Heart right ventricle (tissue), 16 donors: Measurements from ENCODE around the gene ZSCAN10. TPM values are rescaled to one million over a fixed set of nuclear protein-coding genes. Genes with fewer than 3 reads are reported as not detected.

Source experiments
- ATAC-seq, 8 donors: fragments of 200-7000 bp; cut with Tn5 transposase; one replicate each; pipeline ENCODE4 v1.9.1; 2020; ENCODE audit warnings: mild to moderate bottlenecking in 8 of 8, moderate library complexity in 8 of 8, moderate number of reproducible peaks in 1 of 8
- DNase-seq, 2 donors: peaks; one replicate each; pipeline ENCODE4 v3.0.0-alpha.2; 2020
- H3K27ac ChIP-seq, 10 donors: fragments of 200-600 bp; sonication (generic) in 2 of 10; one replicate each; pipeline versions ENCODE4 v1.5.0 to v1.8.0; 2020 to 2022; ENCODE audit warnings: mild to moderate bottlenecking in 3 of 10
- H3K27me3 ChIP-seq, 7 donors: fragments of 200-600 bp; one replicate each; pipeline ENCODE4 v1.8.0; 2021 to 2022; ENCODE audit warnings: mild to moderate bottlenecking in 2 of 7
- H3K36me3 ChIP-seq, 9 donors: fragments of 200-600 bp; sonication (generic) in 1 of 9; one replicate each; pipeline versions ENCODE4 v1.5.0 to v1.8.0; 2020 to 2022; ENCODE audit warnings: mild to moderate bottlenecking in 2 of 9
- H3K4me1 ChIP-seq, 9 donors: fragments of 200-600 bp; sonication (generic) in 1 of 9; one replicate each; pipeline versions ENCODE4 v1.5.0 to v1.8.0; 2020 to 2022; ENCODE audit warnings: mild to moderate bottlenecking in 4 of 9
- H3K4me3 ChIP-seq, 10 donors: fragments of 200-600 bp; sonication (generic) in 2 of 10; one replicate each; pipeline versions ENCODE4 v1.5.0 to v1.8.0; 2020 to 2022; ENCODE audit warnings: mild to moderate bottlenecking in 7 of 10, moderate library complexity in 2 of 10
- H3K9me3 ChIP-seq, 11 donors: fragments of 200-600 bp in 10 of 11; sonication (generic) in 2 of 11; one replicate each; pipeline versions ENCODE4 v1.5.0 to v1.8.0; 2013 to 2022; ENCODE audit warnings: mild to moderate bottlenecking in 2 of 11, control low read depth in 1 of 11, moderate library complexity in 1 of 11
- WGBS, 2 donors: extraction: QIAGEN DNeasy Blood & Tissue Kit; methylation state at CpG; one replicate each; pipeline ENCODE4 v1.1.7; 2013; ENCODE audit warnings: inconsistent platforms in 1 of 2; 5-methylcytosine and 5-hydroxymethylcytosine counted together
- intact Hi-C, 10 donors: fragments of 100-400 bp; cut with DNase I; formaldehyde crosslinking; loops; one replicate each; pipeline versions ENCODE4 v1.11.1 to v1.14.2; 2022
- polyA plus RNA-seq, 2 donors: library from polyadenylated mRNA; stranded (reverse); fragments of 200-250 nt; gene quantifications; one replicate each; pipeline ENCODE4 v1.2.3, GENCODE V29; 2013
- total RNA-seq, 10 donors: library from RNA; stranded (reverse); fragmentation: NEBNext Ultra II Directional in 3 of 10; extraction: Animal tissue kit (Norgen Biotek cat#: 25700) in 3 of 10; gene quantifications; one replicate each; pipeline versions ENCODE4 v1.2.1 to v1.2.4, GENCODE V29; 2021 to 2023
- TF ChIP-seq, protein P1 (sequence below), 9 donors: fragments of 200-600 bp; sonication (generic) in 2 of 9; IDR thresholded peaks; one replicate each; pipeline versions ENCODE4 v1.5.0 to v1.8.0; 2021 to 2022; ENCODE audit warnings: antibody characterized with exemption in 9 of 9, mild to moderate bottlenecking in 5 of 9, moderate library complexity in 1 of 9
- donor health status: Arrhythmogenic right ventricular cardiomyopathy.
- donor health status: ischemic (EF 13 %, LVEDD 7.1; RV severe dilation, severe dysfunction).
- donor health status: healthy with polysubstance abuse.
- donor health status: DM: no; HTN: yes; CAD: no.
- donor health status: DM: no; HTN: no; CAD: no.
- donor health status: ischemic (EF 25% LVEDD 6.9; RV normal size, moderate dysfunction).
- donor health status: ischemic (EF 25% LVEDD 5.7; RV mildly dilated, moderate dysfunction).
- donor health status: healthy.
- donor health status: DM: yes; HTN: yes; CAD: no.
- donor health status: Ischemic cardiomyopathy.
- donor health status: ischemic (EF 35%, LVEDD 5.7; RV mildly dilated, moderate dysfunction).
- donor health status: nonischemic (EF 11% LVEDD 7.7; RV severe dilation, severe dysfunction).
- donor health status: DM: yes; HTN: yes; CAD: no.
- donor health status: PGD.
- donor health status: ischemic (EF 29% LVEDD 5.4; RV normal size, mild dysfunction).
- donor health status: nonischemic (EF 23%, LVEDD 6.1; RV moderate dilation, normal function).

Gene ZSCAN10
- total and polyA plus RNA-seq, 12 donors = 0.01 to 0.07 TPM; not detected in 10

DNA sequence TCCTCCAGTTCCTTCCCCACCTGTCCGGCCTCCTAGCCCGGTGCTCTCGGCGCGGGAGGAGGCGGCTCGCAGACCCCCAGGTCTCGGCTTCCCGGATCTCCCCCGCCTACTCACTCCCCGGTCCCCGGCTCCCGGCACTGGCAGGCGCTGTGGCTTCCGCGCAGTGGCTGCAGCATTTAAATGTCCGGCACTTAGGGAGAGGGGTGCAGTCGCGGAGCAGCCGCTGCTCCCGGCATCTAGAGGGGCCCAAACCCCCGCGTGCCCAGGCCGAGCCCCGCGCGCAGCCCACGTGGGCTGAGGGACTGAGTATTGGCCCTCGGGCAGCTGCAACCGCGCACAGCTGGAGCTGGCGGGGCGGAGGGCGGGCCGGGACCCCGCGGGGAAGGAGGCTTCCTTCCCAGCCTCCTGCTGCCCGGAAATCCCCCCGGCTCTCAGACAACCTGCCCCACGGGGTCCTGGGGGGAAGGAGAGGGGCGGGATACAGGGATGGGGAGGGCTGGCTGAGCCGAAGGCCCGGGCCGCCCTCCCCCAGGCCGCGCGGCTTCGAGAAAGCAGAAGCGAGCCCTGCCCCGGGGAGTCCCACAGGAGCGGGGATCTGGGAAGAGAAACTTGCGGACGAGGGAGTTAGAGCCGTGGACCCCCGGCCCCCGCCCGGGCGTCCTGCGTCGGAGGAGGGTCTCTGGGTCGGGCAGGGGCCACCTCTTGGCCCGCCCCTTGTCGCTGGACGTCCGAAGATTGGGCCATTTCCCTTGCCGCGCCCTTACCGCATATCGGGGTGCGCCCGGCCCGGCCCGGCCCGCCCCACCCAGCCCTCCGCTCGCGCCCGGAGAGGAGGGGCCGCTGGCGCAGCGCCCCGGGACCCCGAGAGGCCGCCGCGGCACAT is 53.1 kb downstream of the ZSCAN10 start, which contains the start of gene MMP25:
MMP25 (plus strand) TSS at position 804 of the 883 bp plus-strand sequence. CDS start 357 bp downstream, outside the sequence.
- ATAC-seq (peak; percentile 29 to 59 (median 42)), DNase-seq (no peak)
- Histone ChIP-seq H3K4me1 (peaks cover 13 to 26% (median 19%) of the 10 kb centered on the region in 9 donors), H3K36me3 (no peaks in the 10 kb centered on the region), H3K27ac (peak within 1 kb of the TSS in 4 of 10 donors; percentile 17 to 84 (median 49)), H3K27me3 (peaks cover 6 to 95% (median 80%) of the 10 kb centered on the region in 7 donors), H3K9me3 (no peaks in the 10 kb centered on the region), H3K4me3 (peak within 1 kb of the TSS; percentile 15 to 65 (median 55))
- WGBS, 2 donors = 0% methylated on average over 69 to 86 of the region's 86 CpGs
- intact Hi-C loops = no loop called here
- TF ChIP-seq, protein P1, sequence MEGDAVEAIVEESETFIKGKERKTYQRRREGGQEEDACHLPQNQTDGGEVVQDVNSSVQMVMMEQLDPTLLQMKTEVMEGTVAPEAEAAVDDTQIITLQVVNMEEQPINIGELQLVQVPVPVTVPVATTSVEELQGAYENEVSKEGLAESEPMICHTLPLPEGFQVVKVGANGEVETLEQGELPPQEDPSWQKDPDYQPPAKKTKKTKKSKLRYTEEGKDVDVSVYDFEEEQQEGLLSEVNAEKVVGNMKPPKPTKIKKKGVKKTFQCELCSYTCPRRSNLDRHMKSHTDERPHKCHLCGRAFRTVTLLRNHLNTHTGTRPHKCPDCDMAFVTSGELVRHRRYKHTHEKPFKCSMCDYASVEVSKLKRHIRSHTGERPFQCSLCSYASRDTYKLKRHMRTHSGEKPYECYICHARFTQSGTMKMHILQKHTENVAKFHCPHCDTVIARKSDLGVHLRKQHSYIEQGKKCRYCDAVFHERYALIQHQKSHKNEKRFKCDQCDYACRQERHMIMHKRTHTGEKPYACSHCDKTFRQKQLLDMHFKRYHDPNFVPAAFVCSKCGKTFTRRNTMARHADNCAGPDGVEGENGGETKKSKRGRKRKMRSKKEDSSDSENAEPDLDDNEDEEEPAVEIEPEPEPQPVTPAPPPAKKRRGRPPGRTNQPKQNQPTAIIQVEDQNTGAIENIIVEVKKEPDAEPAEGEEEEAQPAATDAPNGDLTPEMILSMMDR (IDR thresholded peaks at IDR 0.05) = no peak

DNA sequence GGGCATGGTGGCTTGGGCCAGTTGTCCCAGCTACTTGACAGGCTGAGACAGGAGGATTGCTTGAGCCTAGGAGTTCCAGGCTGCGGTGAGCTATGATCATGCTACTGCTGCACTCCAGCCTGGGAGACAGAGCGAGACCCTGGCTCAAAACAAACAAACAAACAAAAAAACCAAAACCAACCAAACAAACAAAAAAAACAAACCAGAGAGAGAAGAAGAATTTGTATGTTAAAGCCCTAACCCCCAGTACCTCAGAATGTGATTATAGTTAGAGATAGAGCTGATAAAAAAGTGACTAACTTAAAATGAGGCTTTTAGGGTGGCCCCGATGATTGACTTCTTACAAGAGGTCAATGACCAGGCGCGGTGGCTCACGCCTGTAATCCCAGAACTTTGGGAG is 54.4 kb downstream of the ZSCAN10 start:
- H3K27me3 ChIP-seq = peaks cover 6 to 98% (median 90%) of the 10 kb centered on the region in 7 donors
- H3K27ac ChIP-seq = no peak overlapping the region
- TF ChIP-seq, protein P1 (IDR thresholded peaks at IDR 0.05) = no peak
- ATAC-seq (no peak), DNase-seq (no peak)
- no peaks in the 10 kb centered on the region for H3K36me3 ChIP-seq
- H3K4me1 ChIP-seq = peaks cover 13 to 26% (median 19%) of the 10 kb centered on the region in 9 donors
- 89 to 92% methylated on average over 6 of the region's 6 CpGs for WGBS, 2 donors
- intact Hi-C loops = no loop called here
- peak overlapping the region in 1 of 10 donors; percentile 65 for H3K4me3 ChIP-seq
- no peaks in the 10 kb centered on the region for H3K9me3 ChIP-seq

DNA sequence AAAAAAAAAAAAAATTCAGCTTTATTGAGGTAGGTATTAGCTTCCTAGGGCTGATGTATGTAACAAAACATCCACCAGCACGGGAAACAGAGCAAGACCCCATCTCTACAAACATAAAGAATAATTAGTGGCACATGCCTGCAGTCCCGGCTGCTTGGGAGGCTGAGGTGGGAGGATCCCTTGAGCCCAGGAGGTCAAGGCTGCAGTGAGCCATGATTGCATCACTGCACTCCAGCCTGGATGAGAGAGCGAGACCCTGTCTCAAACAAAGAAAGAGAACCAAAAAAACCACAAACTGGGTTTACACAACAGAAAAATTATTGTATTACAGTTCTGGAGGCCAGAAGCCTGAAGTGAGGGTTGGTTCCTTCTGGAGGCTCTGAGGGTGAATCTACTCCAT is 56.7 kb downstream of the ZSCAN10 start:
- H3K9me3 ChIP-seq = no peaks in the 10 kb centered on the region
- intact Hi-C loops = no loop called here
- TF ChIP-seq, protein P1 (IDR thresholded peaks at IDR 0.05) = no peak
- no peak overlapping the region for H3K27ac ChIP-seq
- H3K36me3 ChIP-seq = no peaks in the 10 kb centered on the region
- peaks cover 13 to 25% (median 19%) of the 10 kb centered on the region in 9 donors for H3K4me1 ChIP-seq
- DNase-seq (no peak), ATAC-seq (no peak)
- H3K4me3 ChIP-seq = no peak overlapping the region
- WGBS, 2 donors = 92 to 93% methylated on average over 3 of the region's 3 CpGs
- peaks cover 6 to 100% (median 94%) of the 10 kb centered on the region in 7 donors for H3K27me3 ChIP-seq

DNA sequence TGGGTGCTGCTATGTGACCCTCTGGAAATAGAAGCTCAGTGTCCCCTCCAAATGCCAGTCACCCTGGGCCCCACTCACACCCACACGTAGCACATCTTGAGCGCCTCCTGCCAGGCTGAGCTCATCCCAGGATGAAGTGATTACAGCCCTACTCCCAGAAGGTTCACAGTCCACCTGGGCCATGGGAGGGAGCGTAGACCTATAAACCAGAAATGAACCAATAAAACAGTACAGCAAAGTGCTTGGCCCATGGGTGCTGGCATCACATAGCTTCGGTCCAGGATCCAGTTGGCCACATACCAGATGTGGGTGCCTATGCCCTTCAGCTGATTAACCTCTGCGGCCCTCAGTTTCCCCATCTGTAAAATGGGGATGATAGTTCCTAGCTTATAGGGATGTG is 60.2 kb downstream of the ZSCAN10 start:
- Histone ChIP-seq H3K36me3 (no peaks in the 10 kb centered on the region), H3K27ac (no peak overlapping the region), H3K9me3 (no peaks in the 10 kb centered on the region), H3K4me3 (no peak overlapping the region), H3K27me3 (peaks cover 16 to 98% (median 93%) of the 10 kb centered on the region in 7 donors), H3K4me1 (peaks cover 0 to 16% (median 7%) of the 10 kb centered on the region in 9 donors)
- ATAC-seq = no peak
- no peak for DNase-seq
- TF ChIP-seq, protein P1 (IDR thresholded peaks at IDR 0.05) = no peak
- intact Hi-C loops = loop anchor here in 1 of 10 donors (5.0 kb wide), 1 partner anchor 1433 kb away; the partner anchor contains the start of gene NMRAL1
- 81% methylated on average over 5 of the region's 5 CpGs for WGBS, 2 donors

Other genes starting within 250 kb of the ZSCAN10 start
- under 1 TPM in 1 of 10 donors, not detected in 9; 0.21 TPM for gene PRSS22, start 241.1 kb downstream of the ZSCAN10 start, total RNA-seq
- gene PRSS22, start 241.1 kb downstream of the ZSCAN10 start, polyA plus RNA-seq = not detected
- 10 to 100 TPM; 18.1 to 28.9 (median 21.9) TPM for gene FLYWCH2, start 216.1 kb downstream of the ZSCAN10 start, total RNA-seq
- gene FLYWCH2, start 216.1 kb downstream of the ZSCAN10 start, polyA plus RNA-seq = 10 to 100 TPM; 36.8 to 65.7 TPM
- gene FLYWCH1, start 187.4 kb downstream of the ZSCAN10 start, total RNA-seq = 10 to 100 TPM; 27.1 to 42.3 (median 32.8) TPM
- 10 to 100 TPM; 22.1 to 41.0 TPM for gene FLYWCH1, start 187.4 kb downstream of the ZSCAN10 start, polyA plus RNA-seq
- not detected for gene KREMEN2, start 135.0 kb downstream of the ZSCAN10 start, total RNA-seq
- not detected for gene KREMEN2, start 135.0 kb downstream of the ZSCAN10 start, polyA plus RNA-seq
- gene PAQR4, start 129.9 kb downstream of the ZSCAN10 start, total RNA-seq = 10 to 100 TPM in 1 of 10 donors, 1 to 10 TPM in 9; 3.7 to 13.8 (median 6.5) TPM
- 10 to 100 TPM in 1 of 2 donors, 1 to 10 TPM in 1; 8.2 to 17.9 TPM for gene PAQR4, start 129.9 kb downstream of the ZSCAN10 start, polyA plus RNA-seq
- gene PKMYT1, start 118.8 kb downstream of the ZSCAN10 start, total RNA-seq = 1 to 10 TPM in 2 of 10 donors, under 1 TPM in 7, not detected in 1; 0.34 to 4.2 (median 0.66) TPM
- gene PKMYT1, start 118.8 kb downstream of the ZSCAN10 start, polyA plus RNA-seq = 1 to 10 TPM; 1.4 to 3.7 TPM
- 1 to 10 TPM in 3 of 10 donors, under 1 TPM in 7; 0.19 to 1.5 (median 0.79) TPM for gene CLDN9, start 86.4 kb downstream of the ZSCAN10 start, total RNA-seq
- 1 to 10 TPM; 1.0 to 3.2 TPM for gene CLDN9, start 86.4 kb downstream of the ZSCAN10 start, polyA plus RNA-seq
- gene CLDN6, start 81.1 kb downstream of the ZSCAN10 start, total RNA-seq = under 1 TPM in 1 of 10 donors, not detected in 9; 0.28 TPM
- gene CLDN6, start 81.1 kb downstream of the ZSCAN10 start, polyA plus RNA-seq = under 1 TPM in 1 of 2 donors, not detected in 1; 0.03 TPM
- 100 to 1,000 TPM in 4 of 10 donors, 10 to 100 TPM in 6; 28.0 to 319 (median 92.3) TPM for gene TNFRSF12A, start 78.9 kb downstream of the ZSCAN10 start, total RNA-seq
- 100 to 1,000 TPM; 215 to 740 TPM for gene TNFRSF12A, start 78.9 kb downstream of the ZSCAN10 start, polyA plus RNA-seq
- gene HCFC1R1, start 75.4 kb downstream of the ZSCAN10 start, total RNA-seq = 10 to 100 TPM; 41.8 to 62.8 (median 55.8) TPM
- gene HCFC1R1, start 75.4 kb downstream of the ZSCAN10 start, polyA plus RNA-seq = 100 to 1,000 TPM in 1 of 2 donors, 10 to 100 TPM in 1; 71.8 to 370 TPM
- 10 to 100 TPM in 7 of 10 donors, 1 to 10 TPM in 3; 7.0 to 12.5 (median 10.4) TPM for gene THOC6, start 75.3 kb downstream of the ZSCAN10 start, total RNA-seq
- 10 to 100 TPM; 22.5 to 40.3 TPM for gene THOC6, start 75.3 kb downstream of the ZSCAN10 start, polyA plus RNA-seq
- not detected for gene BICDL2, start 62.4 kb downstream of the ZSCAN10 start, total RNA-seq
- gene BICDL2, start 62.4 kb downstream of the ZSCAN10 start, polyA plus RNA-seq = under 1 TPM in 1 of 2 donors, not detected in 1; 0.04 TPM
- gene MMP25, start 52.7 kb downstream of the ZSCAN10 start, total RNA-seq = 1 to 10 TPM in 5 of 10 donors, under 1 TPM in 5; 0.26 to 3.9 (median 1.2) TPM
- gene MMP25, start 52.7 kb downstream of the ZSCAN10 start, polyA plus RNA-seq = under 1 TPM; 0.30 to 0.95 TPM
- gene IL32, start 33.7 kb downstream of the ZSCAN10 start, total RNA-seq = 100 to 1,000 TPM in 1 of 10 donors, 10 to 100 TPM in 9; 23.4 to 204 (median 45.4) TPM
- 100 to 1,000 TPM in 1 of 2 donors, 10 to 100 TPM in 1; 80.6 to 116 TPM for gene IL32, start 33.7 kb downstream of the ZSCAN10 start, polyA plus RNA-seq
- 1 to 10 TPM; 5.8 to 9.0 (median 7.6) TPM for gene ZNF205, start 13.3 kb upstream of the ZSCAN10 start, total RNA-seq
- 10 to 100 TPM; 13.8 to 26.9 TPM for gene ZNF205, start 13.3 kb upstream of the ZSCAN10 start, polyA plus RNA-seq
- gene ZNF213, start 35.7 kb upstream of the ZSCAN10 start, total RNA-seq = 1 to 10 TPM; 5.9 to 9.2 (median 7.7) TPM
- gene ZNF213, start 35.7 kb upstream of the ZSCAN10 start, polyA plus RNA-seq = 10 to 100 TPM in 1 of 2 donors, 1 to 10 TPM in 1; 6.9 to 10.1 TPM
- not detected for gene OR1F1, start 88.9 kb upstream of the ZSCAN10 start, total RNA-seq
- gene OR1F1, start 88.9 kb upstream of the ZSCAN10 start, polyA plus RNA-seq = not detected
- gene ZNF200, start 135.9 kb upstream of the ZSCAN10 start, total RNA-seq = 1 to 10 TPM; 4.6 to 8.9 (median 6.1) TPM
- 1 to 10 TPM; 2.9 to 5.4 TPM for gene ZNF200, start 135.9 kb upstream of the ZSCAN10 start, polyA plus RNA-seq
- 1 to 10 TPM in 2 of 10 donors, under 1 TPM in 8; 0.11 to 3.1 (median 0.53) TPM for gene MEFV, start 157.3 kb upstream of the ZSCAN10 start, total RNA-seq
- gene MEFV, start 157.3 kb upstream of the ZSCAN10 start, polyA plus RNA-seq = under 1 TPM; 0.19 to 0.37 TPM
- 10 to 100 TPM in 3 of 10 donors, 1 to 10 TPM in 7; 7.2 to 13.2 (median 9.2) TPM for gene ZNF263, start 184.2 kb upstream of the ZSCAN10 start, total RNA-seq
- gene ZNF263, start 184.2 kb upstream of the ZSCAN10 start, polyA plus RNA-seq = 10 to 100 TPM in 1 of 2 donors, 1 to 10 TPM in 1; 8.9 to 10.8 TPM
- 10 to 100 TPM in 1 of 10 donors, 1 to 10 TPM in 9; 6.5 to 11.2 (median 8.7) TPM for gene TIGD7, start 206.1 kb upstream of the ZSCAN10 start, total RNA-seq
- 1 to 10 TPM; 4.7 to 6.7 TPM for gene TIGD7, start 206.1 kb upstream of the ZSCAN10 start, polyA plus RNA-seq
- 10 to 100 TPM; 15.2 to 25.5 (median 21.6) TPM for gene ZNF75A, start 206.2 kb upstream of the ZSCAN10 start, total RNA-seq
- gene ZNF75A, start 206.2 kb upstream of the ZSCAN10 start, polyA plus RNA-seq = 10 to 100 TPM in 1 of 2 donors, 1 to 10 TPM in 1; 9.1 to 33.9 TPM